Endothelial cell of umbilical vein (primary cell): ENCODE measurements around the gene FJX1. TPM values are rescaled to one million over a fixed set of nuclear protein-coding genes. Genes with fewer than 3 reads are reported as not detected.

Source experiments
- BruUV-seq: library from RNA; stranded (reverse); fragments of 400-500 nt; replicated peaks from 2 replicates; lab custom pipeline; 2021; lab: Mats Ljungman, UMichigan
- CTCF ChIA-PET: fragments of 300-600, 350-600 bp; sonication (Branson Sonifier 250); formaldehyde crosslinking; loops from one replicate; lab custom pipeline; 2021; ENCODE audit warnings: antibody characterized with exemption, inconsistent platforms; lab: Charles Lee
- POLR2A ChIA-PET: fragments of 300-600, 350-600 bp; sonication (Branson Sonifier 250); formaldehyde crosslinking; loops from one replicate; lab custom pipeline; 2021; ENCODE audit warnings: antibody characterized with exemption, inconsistent platforms; lab: Charles Lee
- DNase-seq: peaks from one replicate; pipeline ENCODE4 v3.0.0-alpha.2; 2011; ENCODE audit warnings: low read depth, low spot score
- FAIRE-seq: peaks from 2 replicates; lab custom pipeline; 2011; peaks lifted over from hg19 to GRCh38; lab: Jason Lieb, UNC
- H2AFZ ChIP-seq: 2 replicates; pipeline ENCODE4 v1.6.0; 2012; ENCODE audit warnings: low read depth, low read length, control low read depth, inconsistent platforms
- H3K27ac ChIP-seq: 2 replicates; pipeline ENCODE4 v1.5.1; 2011; ENCODE audit warnings: low read depth, mild to moderate bottlenecking, control low read depth, low read length, moderate library complexity; ENCODE audit not compliant: insufficient read depth
- H3K27me3 ChIP-seq, 2 experiments: 2 replicates each; pipeline versions ENCODE4 v1.6.0 to v1.6.1; 2011; ENCODE audit warnings: low read length in 2 of 2, mixed read lengths in 1 of 2; ENCODE audit not compliant: control insufficient read depth in 2 of 2, insufficient read depth in 2 of 2
- H3K36me3 ChIP-seq, 2 experiments: 2 replicates in 1 of 2; 3 replicates in 1 of 2; pipeline ENCODE4 v1.5.1; 2011; ENCODE audit warnings: low read length in 2 of 2, mild to moderate bottlenecking in 1 of 2, moderate library complexity in 1 of 2; ENCODE audit not compliant: control insufficient read depth in 2 of 2, insufficient read depth in 2 of 2; ENCODE audit errors: extremely low read depth in 1 of 2
- H3K4me1 ChIP-seq: 3 replicates; pipeline ENCODE4 v1.5.1; 2011; ENCODE audit warnings: mild to moderate bottlenecking, low read length; ENCODE audit not compliant: control insufficient read depth, insufficient read depth; ENCODE audit errors: extremely low read depth
- H3K4me2 ChIP-seq: 2 replicates; pipeline ENCODE4 v1.6.1; 2011; ENCODE audit warnings: low read length, control low read depth, mixed read lengths; ENCODE audit not compliant: insufficient read depth
- H3K4me3 ChIP-seq, 3 experiments: fragments of 200-600 bp in 1 of 3; sonication (generic), shearing (Covaris generic) in 1 of 3; replicated peaks in 1 of 3; 2 replicates each; pipeline ENCODE4 v1.5.1; 2011 to 2016; ENCODE audit warnings: control low read depth in 3 of 3, low read length in 3 of 3, mild to moderate bottlenecking in 2 of 3, inconsistent platforms in 1 of 3, low read depth in 1 of 3, moderate library complexity in 1 of 3; ENCODE audit not compliant: insufficient read depth in 1 of 3
- H3K79me2 ChIP-seq: 2 replicates; pipeline ENCODE4 v1.6.0; 2012; ENCODE audit warnings: low read length, inconsistent platforms; ENCODE audit not compliant: control insufficient read depth, insufficient read depth
- H3K9ac ChIP-seq: replicated peaks from 2 replicates; pipeline ENCODE3; 2011; ENCODE audit warnings: low read length, control low read depth; ENCODE audit not compliant: insufficient read depth; ENCODE audit errors: extremely low read depth
- H3K9me1 ChIP-seq: replicated peaks from 3 replicates; pipeline ENCODE4 v1.6.0; 2011; ENCODE audit warnings: mild to moderate bottlenecking, low read length; ENCODE audit not compliant: control insufficient read depth, insufficient read depth; ENCODE audit errors: extremely low read depth
- H3K9me3 ChIP-seq: replicated peaks from 2 replicates; pipeline ENCODE4 v1.5.1; 2012; ENCODE audit warnings: low read length, inconsistent platforms; ENCODE audit not compliant: control insufficient read depth, insufficient read depth
- H4K20me1 ChIP-seq: replicated peaks from 2 replicates; pipeline ENCODE3; 2011; ENCODE audit warnings: mild to moderate bottlenecking, low read length; ENCODE audit not compliant: control insufficient read depth, insufficient read depth; ENCODE audit errors: extremely low read depth
- CTCF ChIP-seq, 2 donors: IDR thresholded peaks; 1 replicate in 1 of 2; 2 replicates in 1 of 2; pipeline ENCODE4 v1.5.1; 2011; ENCODE audit warnings: low read length in 2 of 2, mild to moderate bottlenecking in 2 of 2, moderate library complexity in 2 of 2, control low read depth in 1 of 2, inconsistent platforms in 1 of 2, low read depth in 1 of 2; ENCODE audit not compliant: insufficient read depth in 1 of 2; ENCODE audit errors: extremely low read depth in 1 of 2
- EZH2 ChIP-seq: IDR thresholded peaks from 2 replicates; pipeline ENCODE4 v1.6.1; 2012; ENCODE audit warnings: borderline replicate concordance, low read depth, mild to moderate bottlenecking, moderate library complexity, low read length, inconsistent platforms; ENCODE audit not compliant: severe bottlenecking
- FOS ChIP-seq: IDR thresholded peaks from 2 replicates; pipeline ENCODE4 v1.6.1; 2011; ENCODE audit warnings: mild to moderate bottlenecking, low read length, moderate library complexity, borderline replicate concordance; ENCODE audit not compliant: insufficient read depth
- GATA2 ChIP-seq: IDR thresholded peaks from 2 replicates; pipeline ENCODE4 v1.7.0; 2011; ENCODE audit warnings: low read depth, mild to moderate bottlenecking, moderate library complexity, mixed read lengths, low read length; ENCODE audit not compliant: insufficient read length, insufficient read depth
- JUN ChIP-seq: IDR thresholded peaks from 2 replicates; pipeline ENCODE4 v1.6.1; 2011; ENCODE audit warnings: borderline replicate concordance, low read depth; ENCODE audit not compliant: insufficient read length, insufficient read depth
- MAX ChIP-seq: IDR thresholded peaks from 2 replicates; pipeline ENCODE4 v1.6.1; 2011; ENCODE audit not compliant: insufficient read depth, insufficient read length
- MYC ChIP-seq: IDR thresholded peaks from one replicate; pipeline ENCODE4 v1.6.1; 2011; ENCODE audit warnings: mild to moderate bottlenecking, low read depth, low read length
- POLR2AphosphoS5 ChIP-seq: IDR thresholded peaks from 2 replicates; pipeline ENCODE4 v1.6.1; 2012; ENCODE audit warnings: low read depth, mild to moderate bottlenecking, control low read depth, low read length, moderate library complexity; ENCODE audit not compliant: insufficient read depth
- dilution Hi-C: fragments of 300-500 bp; cut with MboI; formaldehyde crosslinking; loops from one replicate; pipeline ENCODE4 v1.15.0; 2019; ENCODE audit warnings: low sequenced_read_pairs; ENCODE audit not compliant: extremely low pct_ligation_motif_present
- intact Hi-C: fragments of 100-400 bp; cut with micrococcal nuclease; formaldehyde crosslinking; loops from one replicate; pipeline ENCODE4 v1.10.0; 2022
- polyA plus RNA-seq, 4 experiments: library from polyadenylated mRNA; depleted of rRNA in 3 of 4; stranded (reverse) in 3 of 4; unstranded in 1 of 4; fragments of >200 nt; gene quantifications; 2 replicates each; pipeline versions ENCODE4 v1.2.1 to v1.2.3, GENCODE V29; 2011 to 2012; ENCODE audit warnings: missing spikeins in 1 of 4
- total RNA-seq: library from RNA; stranded (reverse); gene quantifications from 2 replicates; pipeline ENCODE4 v1.2.3, GENCODE V29; 2021

Gene FJX1
- total and polyA plus RNA-seq, 2 donors (not counting 3 experiments of a cell fraction or from before 2014, with no cell fraction given), result 9.2 to 26.6 TPM

- H4K20me1 ChIP-seq, result no peaks in the 10 kb centered on the region
- no peaks in the 10 kb centered on the region for H3K9me1 ChIP-seq
- no peak overlapping the region for H3K9ac ChIP-seq
- intact Hi-C loops (no loop called here), dilution Hi-C loops (loop anchor here (25.0 kb wide), 1 partner anchor 662 kb away; no protein-coding TSS in a partner anchor)
- no peaks in the 10 kb centered on the region for H3K4me1 ChIP-seq
- H3K27ac ChIP-seq, result no peak overlapping the region
- ChIA-PET POLR2A (no interaction called here), CTCF (no interaction called here)
- no peaks in the 10 kb centered on the region for H3K79me2 ChIP-seq
- no peak overlapping the region for H2AFZ ChIP-seq
- FAIRE-seq, result no peak
- peaks cover 16 to 25% of the 10 kb centered on the region in 2 experiments for H3K27me3 ChIP-seq
- no peak for DNase-seq
- no peaks in the 10 kb centered on the region for H3K9me3 ChIP-seq
- no peaks in the 10 kb centered on the region for H3K36me3 ChIP-seq
- no TSS peak for BruUV-seq
- no peak overlapping the region for H3K4me2 ChIP-seq
- no peak for TF ChIP-seq CTCF (IDR thresholded peaks at IDR 0.05; ENCODE audit: extremely low read depth in 1 of 2, insufficient read depth in 1 of 2, low read depth in 1 of 2, low read length in 2 of 2)
- TF ChIP-seq MYC, result no peak
- no peak for TF ChIP-seq GATA2
- TF ChIP-seq JUN, result no peak
- no peak for TF ChIP-seq POLR2AphosphoS5
- no peak for TF ChIP-seq FOS
- no peak for TF ChIP-seq MAX
- TF ChIP-seq EZH2, result no peak
- H3K4me3 ChIP-seq, result no peak overlapping the region
Observed at GRCh38 chr11:35600331-35600838, 17.9 kb upstream of the FJX1 start.
